Skin of body (tissue), 2 donors: Measurements from ENCODE around the gene MAP2K5. TPM values are rescaled to one million over a fixed set of nuclear protein-coding genes. Genes with fewer than 3 reads are reported as not detected.

ENCODE experiments used
- DNase-seq: peaks from one replicate; lab custom pipeline; 2025; lab: John Stamatoyannopoulos, UW
- total RNA-seq: library from RNA; depleted of rRNA; stranded (reverse); fragments of >200 nt; gene quantifications from one replicate; pipeline ENCODE4 v1.2.3, GENCODE V29; 2014

Gene MAP2K5
- total RNA-seq, 1 donor from 2014 or later = 12.2 TPM

DNA sequence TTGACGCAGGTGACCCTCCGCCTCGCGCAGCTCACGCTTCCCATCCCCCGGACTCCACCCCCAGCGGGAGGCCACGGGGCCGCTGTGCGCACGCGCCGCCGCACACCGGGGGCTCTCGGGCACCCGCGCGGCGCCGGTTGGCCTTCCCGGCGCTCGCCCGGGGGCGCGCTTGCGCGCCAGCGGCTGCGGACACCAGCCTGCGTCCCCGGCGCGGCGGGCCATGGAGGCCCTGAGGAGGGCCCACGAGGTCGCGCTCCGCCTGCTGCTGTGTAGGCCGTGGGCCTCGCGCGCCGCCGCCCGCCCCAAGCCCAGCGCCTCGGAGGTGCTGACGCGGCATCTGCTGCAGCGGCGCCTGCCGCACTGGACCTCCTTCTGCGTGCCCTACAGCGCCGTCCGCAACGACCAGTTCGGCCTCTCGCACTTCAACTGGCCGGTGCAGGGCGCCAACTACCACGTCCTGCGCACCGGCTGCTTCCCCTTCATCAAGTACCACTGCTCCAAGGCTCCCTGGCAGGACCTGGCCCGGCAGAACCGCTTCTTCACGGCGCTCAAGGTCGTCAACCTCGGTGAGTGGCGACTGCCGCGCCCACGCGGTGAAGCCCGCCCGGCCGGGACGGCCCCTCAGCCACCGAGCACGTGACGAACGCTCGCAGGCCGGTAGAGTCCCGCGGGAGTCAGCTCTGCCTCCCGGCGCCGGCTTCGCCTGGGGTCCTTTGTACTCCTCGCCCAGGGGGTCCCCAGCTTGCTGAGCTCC is 21.3 kb upstream of the MAP2K5 start, which contains the start of gene C15orf61:
Gene C15orf61, plus strand, starts transcription at position 103 of the 754 bp plus-strand sequence. Its CDS starts 118 bp downstream, at position 221.
- peak; percentile 77 for DNase-seq

DNA sequence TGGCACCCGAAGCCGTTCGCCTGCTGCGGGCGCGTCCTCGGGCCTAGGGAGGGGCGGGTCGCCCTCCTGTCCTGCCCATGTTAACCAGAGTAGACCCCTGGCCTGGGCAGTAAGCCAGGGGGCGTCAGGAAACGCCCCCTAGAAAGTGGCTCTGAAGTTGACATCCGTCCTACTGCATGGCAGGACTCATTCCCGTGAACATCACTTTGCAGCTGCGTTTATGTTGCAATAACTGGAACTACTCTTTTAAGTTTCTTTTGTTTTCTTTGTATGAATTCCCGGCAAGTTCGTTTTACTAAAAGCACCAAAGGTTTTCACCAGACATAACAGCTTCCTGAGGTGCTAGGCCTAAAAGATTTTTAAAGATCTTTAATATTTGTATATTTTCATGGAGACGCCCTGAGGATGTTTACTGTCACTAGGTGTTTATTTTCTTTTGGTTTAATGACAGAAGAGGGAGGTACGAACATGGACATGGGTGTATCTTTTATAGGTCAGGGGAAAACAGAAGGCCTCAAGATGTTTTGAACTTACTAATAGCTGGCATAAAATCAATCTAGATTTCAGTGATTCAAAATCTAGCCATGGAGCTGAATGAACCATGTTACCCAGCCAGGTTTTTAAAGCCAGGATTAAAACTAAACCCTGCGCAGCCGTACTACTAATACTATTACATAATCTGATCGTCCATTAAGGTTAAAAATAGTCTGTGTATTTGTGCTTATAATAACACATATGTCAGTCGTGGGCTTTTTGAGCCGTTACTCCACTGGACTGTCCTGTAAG is 20.5 kb upstream of the MAP2K5 start:
- DNase-seq = peak; percentile 71

DNA sequence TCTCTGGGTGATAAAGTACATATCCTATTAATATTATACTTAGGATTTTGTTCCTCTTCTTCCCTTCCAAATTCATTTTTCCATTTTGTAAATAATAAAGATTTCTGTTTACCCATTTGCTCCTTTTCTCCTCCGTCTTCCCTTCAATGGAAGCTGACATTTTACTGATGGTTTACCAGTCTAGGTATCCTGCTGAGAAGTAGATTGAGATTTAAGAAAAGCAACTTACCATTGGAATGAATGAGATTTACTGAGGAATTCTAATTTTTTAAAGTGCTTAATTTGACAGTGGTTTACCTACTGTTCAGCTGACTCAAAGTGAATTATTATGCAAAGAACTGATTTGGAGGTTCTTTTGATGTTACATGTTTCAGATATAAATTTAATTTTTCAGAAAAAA is 19.2 kb upstream of the MAP2K5 start:
- DNase-seq = no peak

DNA sequence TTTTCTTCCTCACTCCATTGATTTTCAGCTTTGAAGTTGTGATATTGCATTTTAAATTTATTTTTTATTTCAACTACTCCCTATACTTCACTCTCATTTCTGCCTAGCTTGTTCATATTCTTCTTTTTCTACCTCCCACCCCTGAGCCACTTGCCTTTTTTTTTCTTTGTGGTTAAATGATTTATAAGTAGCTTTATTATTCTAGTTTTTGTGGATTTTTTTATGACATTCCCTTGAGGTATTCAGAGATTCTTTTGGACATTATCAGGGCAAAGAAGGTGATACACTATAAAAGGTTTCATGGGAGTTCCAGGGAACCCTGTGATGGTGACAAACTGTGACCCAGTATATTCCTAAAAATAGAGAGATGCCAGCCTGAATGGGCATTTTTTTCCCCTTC is 18.3 kb upstream of the MAP2K5 start:
- no peak for DNase-seq

DNA sequence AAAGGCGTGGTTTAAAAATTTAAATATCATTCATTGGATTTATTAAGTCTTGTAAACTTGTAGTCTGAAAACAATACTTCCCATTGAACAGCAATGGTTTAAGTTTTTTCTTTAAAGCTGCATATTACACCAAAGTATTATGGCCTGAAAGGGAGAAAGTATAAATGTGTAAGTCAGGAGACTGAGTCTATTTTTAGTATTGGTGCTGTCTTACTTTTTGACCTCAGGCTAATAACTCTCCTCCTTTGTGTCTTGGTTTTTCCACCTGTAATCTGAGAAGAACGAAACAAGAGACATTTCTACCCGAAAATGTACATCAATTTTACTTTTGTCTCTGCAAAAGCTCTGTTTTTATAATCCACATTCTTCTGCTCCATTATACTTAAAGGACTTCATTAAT is 14.0 kb upstream of the MAP2K5 start:
- no peak for DNase-seq

DNA sequence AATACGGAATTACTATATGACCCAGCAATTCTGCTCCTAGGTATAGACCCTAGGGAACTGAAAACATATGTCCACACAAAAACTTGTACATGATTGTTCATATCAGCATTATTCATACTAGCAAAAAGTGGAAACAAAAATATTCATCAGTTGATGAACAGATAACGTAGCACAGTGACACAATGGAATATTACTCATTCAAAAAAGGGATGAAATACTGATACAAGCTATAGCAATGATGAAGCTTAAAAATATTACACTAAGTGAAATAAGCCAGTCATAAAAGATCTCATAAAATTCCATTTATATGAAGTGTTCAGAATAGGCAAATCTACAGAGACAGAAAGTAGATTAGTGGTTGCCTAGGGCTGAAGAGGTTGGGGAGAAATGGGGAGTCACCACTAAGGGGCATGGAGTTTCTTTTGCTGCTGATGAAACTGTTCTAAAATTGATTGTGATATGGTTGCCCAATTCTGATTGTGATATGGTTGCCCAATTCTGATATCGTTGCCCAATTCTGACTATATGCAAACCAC is 11.1 kb upstream of the MAP2K5 start:
- DNase-seq = no peak

DNA sequence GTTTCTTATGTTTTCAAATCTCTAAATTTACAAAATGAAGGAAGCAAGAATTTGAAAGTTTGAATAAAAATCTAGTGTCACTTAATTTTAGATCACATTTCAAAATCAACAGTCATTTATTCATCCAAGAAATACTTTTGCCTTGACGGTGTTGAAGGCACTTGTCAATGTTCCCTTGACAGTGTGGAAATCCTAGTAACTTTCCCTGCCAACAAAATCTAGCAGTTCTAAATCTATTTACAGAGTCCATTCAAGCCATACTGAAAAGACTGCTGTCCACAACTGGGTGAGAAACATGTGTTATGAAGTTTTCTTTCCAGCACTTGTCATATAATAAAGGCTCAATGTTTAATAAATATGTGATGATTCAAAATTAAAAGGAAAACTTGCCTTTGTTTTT is 8.6 kb upstream of the MAP2K5 start:
- DNase-seq = no peak

DNA sequence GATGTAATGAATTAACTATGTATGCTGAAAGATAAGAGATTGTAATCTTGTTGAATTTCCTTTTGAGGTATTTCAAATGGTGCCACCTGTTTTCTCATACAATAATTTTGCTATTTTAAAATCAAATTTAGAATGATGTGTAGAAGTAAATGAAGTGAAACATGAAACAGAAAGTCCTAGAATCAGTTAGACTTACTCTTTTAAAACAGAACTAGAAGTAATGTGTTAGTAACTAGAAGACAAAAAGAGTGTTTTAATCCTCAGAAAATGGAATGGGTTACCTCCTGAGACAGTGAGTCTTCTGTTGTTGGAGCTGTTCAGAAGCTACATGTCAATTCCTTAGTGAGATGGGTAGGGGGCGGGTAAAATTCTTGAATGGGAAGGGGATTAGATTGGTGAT is 8.1 kb upstream of the MAP2K5 start:
- no peak for DNase-seq

DNA sequence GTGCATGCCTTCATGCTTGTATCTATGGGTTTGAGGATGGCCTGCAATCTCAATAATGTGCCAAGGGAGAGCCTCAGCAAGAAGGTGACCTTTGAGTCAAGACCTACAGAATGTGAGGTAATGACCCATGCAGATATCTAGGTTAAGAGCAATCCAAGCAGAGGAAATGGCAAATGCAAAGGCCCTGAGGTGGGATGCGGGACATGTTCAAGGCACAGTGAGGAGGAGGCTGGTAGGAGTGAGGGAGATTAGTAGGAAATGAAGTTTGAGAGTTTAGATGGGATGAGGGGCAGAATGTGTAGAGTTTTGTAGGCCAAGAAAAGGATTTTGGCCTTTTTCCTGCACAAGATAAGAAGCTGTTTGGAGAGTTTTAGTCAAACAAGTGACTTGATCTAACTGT is 4.7 kb upstream of the MAP2K5 start:
- no peak for DNase-seq

DNA sequence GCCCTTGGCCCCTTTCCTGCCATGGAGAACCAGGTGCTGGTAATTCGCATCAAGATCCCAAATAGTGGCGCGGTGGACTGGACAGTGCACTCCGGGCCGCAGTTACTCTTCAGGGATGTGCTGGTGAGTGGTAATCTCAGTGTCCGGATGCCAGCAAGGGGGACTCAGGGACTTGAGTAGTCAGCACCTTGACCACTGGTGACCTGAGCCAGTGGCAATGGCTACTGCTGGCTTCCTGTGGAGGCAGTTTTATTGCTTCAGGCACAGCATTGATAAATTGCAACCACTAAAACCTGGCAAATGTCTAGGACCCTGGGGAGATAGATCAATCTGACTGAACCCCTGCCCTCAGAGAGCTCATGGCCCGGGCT is 830 bp downstream of the MAP2K5 start:
- no peak for DNase-seq

DNA sequence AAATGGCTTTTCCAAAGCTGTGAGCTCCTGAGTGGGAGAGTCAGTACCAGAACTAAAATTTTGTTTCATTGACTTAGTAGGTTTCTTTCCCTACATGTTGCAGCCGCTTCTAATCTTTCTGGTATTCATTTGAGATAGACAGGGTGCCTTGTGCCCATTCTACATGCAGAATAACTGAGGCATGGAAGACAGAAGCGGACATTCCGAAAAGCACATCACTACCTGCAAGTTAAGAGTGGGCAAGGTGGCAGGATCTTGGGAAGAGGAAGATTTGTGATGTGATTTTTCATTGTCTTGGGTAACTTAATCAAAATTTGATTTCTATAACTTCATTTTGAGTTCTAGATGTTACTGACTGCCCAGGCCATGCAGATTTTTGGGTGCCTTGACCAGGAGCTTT is 2.0 kb downstream of the MAP2K5 start:
- no peak for DNase-seq

DNA sequence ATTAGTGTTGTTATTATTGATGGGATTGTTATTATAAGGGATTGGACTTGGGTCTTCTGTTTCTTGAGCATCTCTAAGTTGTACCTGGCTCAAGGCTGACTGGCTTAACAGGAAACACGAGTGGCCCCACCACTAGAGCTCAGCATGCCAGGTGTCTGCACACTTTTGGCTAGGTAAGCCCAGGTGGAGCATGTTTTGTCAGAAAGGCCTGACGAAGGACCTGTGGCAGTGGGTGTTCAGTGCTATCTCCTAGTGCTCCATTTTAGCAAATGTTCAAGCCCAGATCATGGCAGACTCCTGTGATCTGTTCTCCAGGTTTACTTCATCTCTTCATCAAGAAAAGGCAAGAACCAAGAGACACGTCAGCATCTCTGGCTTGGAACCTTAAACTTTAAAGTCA is 3.4 kb downstream of the MAP2K5 start:
- no peak for DNase-seq

DNA sequence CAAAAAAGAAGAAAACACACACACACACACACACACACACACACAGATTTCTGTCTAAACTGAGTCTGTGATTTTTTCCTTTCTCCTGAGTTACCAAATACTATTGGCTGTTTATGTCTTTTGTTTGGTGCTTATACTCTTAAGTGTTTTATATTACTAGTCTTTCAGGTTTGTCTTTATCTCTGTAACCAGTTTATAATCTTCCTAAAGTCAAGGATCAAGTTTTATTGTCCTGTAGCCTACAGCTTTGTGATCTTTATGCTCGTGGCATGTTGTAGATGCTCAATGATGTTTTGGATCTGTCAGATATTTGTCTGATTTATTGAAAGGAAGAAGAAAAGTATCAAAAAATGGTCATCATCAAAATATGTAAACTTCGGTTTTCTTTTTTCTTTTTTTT is 4.6 kb downstream of the MAP2K5 start:
- DNase-seq = no peak

DNA sequence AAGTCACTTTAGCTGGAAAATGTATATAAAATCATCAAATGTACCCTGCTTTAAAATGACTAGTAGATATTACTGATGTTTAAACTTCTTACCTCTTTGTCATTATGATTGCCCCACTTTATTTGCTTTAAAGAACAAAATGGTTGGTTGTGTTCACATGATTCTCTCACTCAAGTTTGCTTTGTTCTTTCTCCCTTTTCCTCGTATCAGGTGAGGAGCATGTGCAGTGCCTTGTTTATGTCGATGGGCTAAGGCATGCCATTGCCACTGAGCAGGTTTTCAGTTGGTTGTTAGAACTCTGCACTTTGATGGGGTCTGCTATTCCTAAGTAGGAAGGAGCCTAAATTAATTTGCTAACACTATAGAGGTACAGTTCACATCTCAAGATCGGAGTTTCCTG is 5.3 kb downstream of the MAP2K5 start:
- no peak for DNase-seq

DNA sequence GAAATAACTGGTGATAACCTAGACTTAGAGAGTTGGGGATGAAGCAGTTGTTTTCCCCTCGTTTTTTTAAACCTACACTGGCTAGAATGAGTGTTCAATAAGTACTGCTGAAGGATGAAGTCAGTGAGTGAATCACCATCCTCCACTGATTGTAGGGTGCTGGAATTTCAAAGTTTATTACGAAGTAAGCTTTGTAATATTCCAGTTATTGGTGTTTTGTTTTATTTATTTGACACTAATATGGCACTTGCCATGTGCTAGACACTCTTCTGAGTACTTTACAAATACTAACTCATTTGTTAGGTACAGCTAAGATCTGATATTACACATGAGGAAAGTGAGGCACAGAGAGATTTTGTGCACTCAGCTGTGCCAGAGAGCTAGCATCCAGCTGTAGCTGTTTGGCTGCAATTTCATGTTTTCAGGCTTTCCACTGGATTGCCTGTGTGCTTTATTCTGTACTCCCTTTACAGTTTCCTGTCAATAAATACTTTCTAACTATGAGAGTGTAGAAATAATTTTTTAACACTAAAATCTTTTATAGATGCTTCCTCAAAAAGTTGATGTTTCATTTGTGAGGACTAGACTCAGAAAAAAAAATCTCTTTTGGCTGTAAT is 5.8 kb downstream of the MAP2K5 start:
- DNase-seq = peak; percentile 1

DNA sequence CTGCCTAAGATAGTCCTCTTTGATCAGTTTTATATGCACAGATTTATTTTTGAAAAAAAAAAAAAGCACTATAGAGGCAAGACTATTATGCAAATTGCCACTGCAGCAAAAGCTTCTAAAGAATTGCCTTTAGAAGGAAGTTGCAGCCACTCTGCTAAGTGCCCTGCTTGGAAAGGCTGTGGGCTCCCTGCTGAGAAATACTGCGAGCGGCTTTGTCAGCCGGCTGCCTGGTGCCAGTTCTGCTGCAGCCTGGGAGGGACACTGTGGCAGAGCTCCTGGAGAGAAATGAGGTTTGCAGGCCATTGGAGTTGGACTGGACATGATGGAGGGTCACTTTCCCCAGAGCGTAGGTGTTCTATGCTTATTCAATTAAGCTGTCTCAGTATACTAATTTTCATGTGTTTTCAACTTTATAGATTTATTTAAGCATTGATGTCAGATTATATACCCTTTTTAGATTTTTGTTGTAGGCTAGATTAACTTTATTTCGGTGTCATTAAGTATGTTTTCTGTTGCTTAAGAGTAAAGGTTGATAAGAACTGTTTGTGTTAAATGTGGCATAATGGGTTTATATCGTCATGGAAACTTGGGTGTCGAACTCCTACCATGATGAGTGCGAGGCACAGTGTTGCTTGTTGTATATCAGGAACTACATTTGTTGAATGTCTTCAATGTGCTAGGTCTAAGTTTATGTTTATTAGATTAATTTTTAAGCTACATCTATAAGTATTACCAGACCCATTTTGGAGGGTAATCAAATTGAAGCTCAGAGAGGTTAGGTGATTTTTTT is 6.6 kb downstream of the MAP2K5 start:
- DNase-seq = peak; percentile 46

DNA sequence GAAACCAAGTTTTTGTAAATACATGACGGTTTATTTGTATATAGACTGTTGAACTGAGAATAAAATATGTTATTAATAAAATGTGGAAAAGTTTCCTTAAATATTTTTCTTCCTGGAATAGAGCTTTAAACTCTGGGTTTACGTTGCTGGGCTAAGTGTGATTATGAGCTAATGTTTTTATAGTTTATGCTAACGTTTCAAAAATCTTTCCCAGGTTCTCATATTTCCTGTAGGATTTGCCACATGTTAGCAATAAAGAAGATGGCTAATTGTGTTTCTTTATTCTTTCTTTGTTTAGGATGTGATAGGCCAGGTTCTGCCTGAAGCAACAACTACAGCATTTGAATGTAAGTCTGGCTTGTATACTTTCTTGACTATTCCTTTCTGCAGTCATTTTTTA is 7.2 kb downstream of the MAP2K5 start:
- peak; percentile 46 for DNase-seq

DNA sequence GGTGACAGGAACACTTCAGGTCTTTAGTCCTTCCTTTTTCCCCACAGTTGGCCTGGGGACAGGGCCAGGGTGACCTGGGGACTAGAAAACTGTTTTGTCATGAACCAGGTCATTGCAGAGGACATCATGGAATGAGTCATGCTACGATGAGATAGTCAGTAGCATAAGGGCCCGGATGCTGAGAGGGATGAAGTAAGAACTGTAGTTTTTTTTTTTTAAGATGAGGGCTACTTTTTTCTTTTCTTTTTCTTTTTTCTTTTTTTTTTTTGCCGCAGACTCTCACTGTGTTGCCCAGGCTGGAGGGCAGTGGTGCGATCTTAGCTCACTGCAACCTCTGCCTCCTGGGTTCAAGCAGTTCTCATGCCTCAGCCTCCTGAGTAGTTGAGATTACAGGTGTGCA is 8.0 kb downstream of the MAP2K5 start:
- DNase-seq = no peak

DNA sequence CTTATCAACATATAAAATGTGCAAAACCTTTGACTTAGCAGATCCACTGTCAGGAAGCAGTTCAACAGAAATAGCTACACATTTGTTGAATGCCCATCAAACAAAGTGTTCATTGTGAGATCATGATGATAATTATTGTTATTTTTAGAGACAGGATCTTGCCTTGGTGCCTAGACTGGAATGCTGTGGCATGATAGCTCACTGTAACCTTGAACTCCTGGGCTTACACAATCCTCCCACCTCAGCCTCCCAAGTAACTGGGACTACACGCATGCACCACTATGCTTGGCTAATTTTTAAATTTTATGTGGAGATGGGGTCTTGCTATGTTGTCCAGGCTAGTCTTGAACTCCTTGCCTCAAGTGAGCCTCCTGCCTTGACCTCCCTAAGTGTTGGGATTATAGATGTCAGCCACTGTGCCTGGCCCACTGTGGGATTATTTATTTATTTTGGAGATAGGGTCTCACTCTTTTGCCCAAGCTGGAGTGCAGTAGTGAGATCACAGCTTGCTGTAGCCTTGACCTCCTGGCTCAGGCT is 8.8 kb downstream of the MAP2K5 start:
- DNase-seq = no peak

DNA sequence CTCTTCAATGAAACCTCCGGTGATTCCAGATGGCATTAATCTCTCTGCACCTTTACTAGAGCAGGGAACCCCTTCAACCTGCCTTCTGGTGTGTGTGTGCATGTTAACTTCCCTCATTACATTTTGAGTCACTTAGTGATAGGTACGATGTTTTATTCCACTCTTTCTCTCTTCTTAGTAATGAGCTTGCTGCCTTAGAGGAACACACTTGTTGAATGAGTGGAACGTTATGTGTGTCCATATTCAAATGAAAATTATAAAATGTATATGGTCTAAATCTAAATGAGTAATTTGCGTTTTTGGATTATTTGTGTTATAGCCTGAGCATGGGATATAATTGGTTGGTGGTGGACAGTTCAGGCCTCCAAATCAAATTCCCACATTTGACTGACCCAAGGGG is 12.1 kb downstream of the MAP2K5 start:
- DNase-seq = no peak

DNA sequence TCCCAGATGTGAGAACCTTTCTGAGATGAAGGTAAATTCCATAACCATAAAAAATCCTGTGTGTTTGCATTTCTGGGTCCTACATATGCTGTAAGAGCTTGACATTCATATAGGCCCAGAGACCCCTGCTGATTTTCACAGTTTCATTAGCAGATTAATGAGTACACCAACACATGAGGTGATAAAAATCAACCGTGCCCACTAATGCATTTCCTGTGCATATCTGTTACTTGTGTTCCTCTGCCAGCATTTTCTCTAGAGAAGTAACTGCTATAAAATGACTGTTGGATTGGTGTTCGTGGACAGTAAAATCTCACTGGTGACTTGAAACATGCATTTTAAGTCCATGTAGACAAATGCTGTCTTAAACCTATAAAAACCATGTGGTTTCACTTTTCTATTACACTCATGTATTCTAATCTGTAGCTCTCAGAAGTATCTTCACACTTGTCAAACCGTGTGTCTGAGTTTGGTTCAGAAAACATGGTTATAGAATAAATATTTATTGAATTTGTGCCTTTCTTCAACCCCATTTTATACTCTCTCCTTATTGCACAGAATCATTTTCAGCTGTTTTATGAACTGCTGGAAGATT is 14.6 kb downstream of the MAP2K5 start:
- no peak for DNase-seq
